Panc1 (cell line): ENCODE measurements around the gene ATP5ME.

Source experiments
- CTCF ChIP-seq: fragments of 450-650 bp; IDR thresholded peaks from 2 replicates; pipeline ENCODE4 v1.5.1; 2017; ENCODE audit warnings: mild to moderate bottlenecking
- POLR2AphosphoS5 ChIP-seq: IDR thresholded peaks from 2 replicates; pipeline ENCODE4 v1.6.1; 2012; ENCODE audit warnings: mild to moderate bottlenecking, low read depth, low read length, moderate library complexity
- REST ChIP-seq, 2 experiments: IDR thresholded peaks; 2 replicates each; pipeline ENCODE4 v1.6.1; 2011 to 2012; ENCODE audit warnings: low read depth in 2 of 2, control low read depth in 1 of 2, low read length in 1 of 2, mild to moderate bottlenecking in 1 of 2, moderate library complexity in 1 of 2; ENCODE audit not compliant: insufficient read depth in 1 of 2
- TCF7L2 ChIP-seq: IDR thresholded peaks from 2 replicates; pipeline ENCODE4 v1.6.1; 2011; ENCODE audit warnings: mild to moderate bottlenecking, low read depth, low read length, inconsistent platforms

- TF ChIP-seq CTCF (no peak), POLR2AphosphoS5 (no peak), REST (IDR thresholded peaks at IDR 0.05; ENCODE audit: insufficient read depth in 1 of 2, low read depth in 2 of 2, low read length in 1 of 2) (no peak), TCF7L2 (no peak)
Observed at GRCh38 chr4:653831-654502, 20.1 kb downstream of the ATP5ME start.
